Tibial nerve (tissue), 3 donors: ENCODE data around the gene RNF182.

Source experiments
- CTCF ChIP-seq, 5 experiments: fragments of 200-600 bp in 3 of 5; fragments of 450-650 bp in 2 of 5; sonication (generic) in 3 of 5; IDR thresholded peaks; one replicate each; pipeline ENCODE4 v1.5.1; 2016 to 2019; ENCODE audit warnings: antibody characterized with exemption in 5 of 5, mild to moderate bottlenecking in 3 of 5, moderate library complexity in 2 of 5
- POLR2A ChIP-seq, 2 donors: fragments of 450-650 bp; IDR thresholded peaks; one replicate each; pipeline ENCODE4 v1.6.1; 2017; ENCODE audit warnings: antibody characterized with exemption in 2 of 2, mild to moderate bottlenecking in 2 of 2, moderate library complexity in 2 of 2

- TF ChIP-seq CTCF (IDR thresholded peaks at IDR 0.05) (no peak), POLR2A (IDR thresholded peaks at IDR 0.05) (no peak)
Measured at GRCh38 chr6:13920552-13920951, 4.2 kb upstream of the RNF182 start.
